Measurements from ENCODE around the gene CAPN12. TPM values are rescaled to one million over a fixed set of nuclear protein-coding genes. Genes with fewer than 3 reads are reported as not detected.

CAPN12 gene
- total RNA-seq, 2 experiments from 2014 or later, result 1.2 to 2.6 TPM

- ChIA-PET POLR2A (interaction anchor here (1.0 kb wide), 1 partner anchor 10 kb away, joined by 3 read pairs; no protein-coding TSS in a partner anchor), CTCF (ENCODE audit: unreplicated experiment) (interaction anchor here (0.5 kb wide), 1 partner anchor 1596 kb away, joined by 4 read pairs; no protein-coding TSS in a partner anchor)
- peaks cover 57% of the 10 kb centered on the region for H3K36me3 ChIP-seq (ENCODE audit: insufficient read depth, low read length)
- H3K4me1 ChIP-seq (ENCODE audit: insufficient read depth, low read length, poor library complexity, severe bottlenecking), result no peaks in the 10 kb centered on the region
- H3K79me2 ChIP-seq (ENCODE audit: insufficient read depth, low read depth, low read length), result no peaks in the 10 kb centered on the region
- H3K9me3 ChIP-seq (ENCODE audit: low read length), result no peaks in the 10 kb centered on the region
- no TSS peak for BruUV-seq (replicated peaks)
- no peaks in the 10 kb centered on the region for H4K20me1 ChIP-seq (ENCODE audit: insufficient read depth, low read length)
- DNase-seq (ENCODE audit: low spot score), result no peak
- no peak overlapping the region for H2AFZ ChIP-seq (ENCODE audit: low read length)
- H3K4me2 ChIP-seq (ENCODE audit: low read length), result no peak overlapping the region
- H3K9me2 ChIP-seq (ENCODE audit: insufficient read depth, low read length), result no peaks in the 10 kb centered on the region
- TF ChIP-seq CTCF (conservative IDR thresholded peaks at IDR 0.05; ENCODE audit: low read length) (no peak), EZH2phosphoT487 (IDR thresholded peaks at IDR 0.05; ENCODE audit: borderline replicate concordance, low read depth, low read length) (no peak)
- intact Hi-C loops (cut with micrococcal nuclease; ENCODE audit: unreplicated experiment), result no loop called here
- H3K27ac ChIP-seq (ENCODE audit: low read depth, low read length, poor library complexity, severe bottlenecking), result no peak overlapping the region
- no peak overlapping the region for H3K4me3 ChIP-seq (ENCODE audit: low read depth, low read length, poor library complexity, severe bottlenecking)
Measured at GRCh38 chr19:38709671-38710415, 34.4 kb downstream of the CAPN12 start.

DNA sequence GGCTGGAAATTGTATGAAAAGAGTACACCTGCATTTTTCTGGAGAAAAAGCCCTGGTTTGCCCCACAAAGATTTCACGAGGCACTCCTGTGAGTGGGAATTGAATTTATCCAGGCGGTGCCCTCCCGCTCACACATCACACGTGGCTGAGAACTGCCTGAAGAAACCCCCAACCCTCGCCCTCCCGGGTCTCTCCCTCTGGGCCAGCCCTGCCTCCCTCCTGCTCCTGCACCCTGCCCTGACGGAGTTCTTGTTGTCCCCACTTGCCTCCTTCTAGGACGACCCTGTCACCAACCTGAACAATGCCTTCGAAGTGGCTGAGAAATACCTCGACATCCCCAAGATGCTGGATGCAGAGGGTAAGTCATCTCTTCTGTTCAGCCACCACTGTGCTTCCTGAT, 35.2 kb downstream of the CAPN12 start:
- CTCF ChIA-PET (ENCODE audit: unreplicated experiment), result no interaction called here
- DNase-seq (ENCODE audit: low spot score), result no peak
- H2AFZ ChIP-seq (ENCODE audit: low read length), result no peak overlapping the region

More for the DNA sequence above, 35.2 kb downstream of the CAPN12 start:
- Histone ChIP-seq H3K27ac (ENCODE audit: low read depth, low read length, poor library complexity, severe bottlenecking) (no peak overlapping the region), H3K9me3 (ENCODE audit: low read length) (no peaks in the 10 kb centered on the region), H3K36me3 (ENCODE audit: insufficient read depth, low read length) (peaks cover 50% of the 10 kb centered on the region; the same call in 1 of the 2 replicates), H3K4me1 (ENCODE audit: insufficient read depth, low read length, poor library complexity, severe bottlenecking) (no peaks in the 10 kb centered on the region), H3K4me3 (ENCODE audit: low read depth, low read length, poor library complexity, severe bottlenecking) (no peak overlapping the region), H4K20me1 (ENCODE audit: insufficient read depth, low read length) (no peaks in the 10 kb centered on the region), H3K79me2 (ENCODE audit: insufficient read depth, low read depth, low read length) (no peaks in the 10 kb centered on the region), H3K9me2 (ENCODE audit: insufficient read depth, low read length) (no peaks in the 10 kb centered on the region), H3K4me2 (ENCODE audit: low read length) (no peak overlapping the region)
- intact Hi-C loops (cut with micrococcal nuclease; ENCODE audit: unreplicated experiment), result no loop called here
- POLR2A ChIA-PET, result interaction anchor here (0.6 kb wide), 1 partner anchor 199 kb away, joined by 3 read pairs; no protein-coding TSS in a partner anchor
- BruUV-seq (replicated peaks), result no TSS peak
- no peak for TF ChIP-seq EZH2phosphoT487 (IDR thresholded peaks at IDR 0.05; ENCODE audit: borderline replicate concordance, low read depth, low read length)
- no peak for TF ChIP-seq CTCF (conservative IDR thresholded peaks at IDR 0.05; ENCODE audit: low read length)
